H1 (cell line): Measurements from ENCODE around the gene C14orf93. TPM values are rescaled to one million over a fixed set of nuclear protein-coding genes. Genes with fewer than 3 reads are reported as not detected.

Source experiments
- CTCF ChIA-PET: fragments of 300-600 bp; sonication (Branson Sonifier 250); formaldehyde crosslinking; loops from one replicate; lab custom pipeline; 2021; ENCODE audit not compliant: partially characterized antibody; lab: Charles Lee
- POLR2A ChIA-PET: fragments of 300-600 bp; sonication (Branson Sonifier 250); formaldehyde crosslinking; loops from one replicate; lab custom pipeline; 2021; ENCODE audit warnings: inconsistent platforms; ENCODE audit not compliant: partially characterized antibody; lab: Charles Lee
- DNase-seq, 2 experiments: peaks; one replicate each; pipeline versions ENCODE4 v3.0.0 to v3.0.0-alpha.2; 2010 to 2022; ENCODE audit warnings: low spot score in 2 of 2, low read depth in 1 of 2, mixed read lengths in 1 of 2
- FAIRE-seq: peaks from 2 replicates; lab custom pipeline; 2011; peaks lifted over from hg19 to GRCh38; lab: Jason Lieb, UNC
- H2AFZ ChIP-seq: 2 replicates; pipeline ENCODE4 v1.8.1; 2012; ENCODE audit warnings: low read length, inconsistent platforms
- H2AK5ac ChIP-seq: 2 replicates; pipeline ENCODE4 v1.6.1; 2013; ENCODE audit warnings: low read depth, low read length
- H2BK120ac ChIP-seq: replicated peaks from 2 replicates; pipeline ENCODE3; 2013; ENCODE audit warnings: low read depth, low read length, inconsistent platforms
- H2BK12ac ChIP-seq: 2 replicates; pipeline ENCODE4 v1.6.1; 2013; ENCODE audit warnings: low read depth, low read length
- H2BK15ac ChIP-seq: 2 replicates; pipeline ENCODE4 v1.6.1; 2013; ENCODE audit warnings: low read length
- H2BK20ac ChIP-seq: 2 replicates; pipeline ENCODE4 v1.6.1; 2013; ENCODE audit warnings: low read length
- H2BK5ac ChIP-seq: 2 replicates; pipeline ENCODE4 v1.6.1; 2013; ENCODE audit warnings: low read depth, low read length
- H3K14ac ChIP-seq: 2 replicates; pipeline ENCODE4 v1.6.1; 2013; ENCODE audit warnings: inconsistent platforms; ENCODE audit not compliant: insufficient read length
- H3K18ac ChIP-seq: 2 replicates; pipeline ENCODE4 v1.6.1; 2013; ENCODE audit warnings: low read length; ENCODE audit errors: extremely low read depth
- H3K23ac ChIP-seq: 2 replicates; pipeline ENCODE4 v1.6.1; 2013; ENCODE audit warnings: inconsistent platforms; ENCODE audit not compliant: insufficient read length
- H3K23me2 ChIP-seq: 2 replicates; pipeline ENCODE4 v1.6.1; 2013; ENCODE audit warnings: low read depth, low read length
- H3K27ac ChIP-seq: 2 replicates; pipeline ENCODE4 v1.6.1; 2011; ENCODE audit warnings: low read depth, low read length, inconsistent platforms
- H3K27me3 ChIP-seq, 4 experiments: replicated peaks in 1 of 4; 1 replicate in 1 of 4; 2 replicates in 3 of 4; pipeline versions ENCODE4 v1.6.1 to v1.8.1; 2011 to 2013; ENCODE audit warnings: low read length in 3 of 4, mild to moderate bottlenecking in 3 of 4, inconsistent platforms in 2 of 4, mixed read lengths in 2 of 4, moderate library complexity in 1 of 4; ENCODE audit not compliant: control insufficient read depth in 3 of 4, insufficient read depth in 3 of 4; ENCODE audit errors: extremely low read depth in 1 of 4
- H3K36me3 ChIP-seq, 4 experiments: 2 replicates each; pipeline versions ENCODE4 v1.6.1 to v1.8.1; 2011 to 2013; ENCODE audit warnings: mild to moderate bottlenecking in 4 of 4, low read length in 3 of 4, moderate library complexity in 2 of 4, control low read depth in 1 of 4, inconsistent platforms in 1 of 4; ENCODE audit not compliant: insufficient read depth in 4 of 4, control insufficient read depth in 2 of 4
- H3K4ac ChIP-seq: replicated peaks from 2 replicates; pipeline ENCODE3; 2013; ENCODE audit warnings: low read length, low read depth, mixed read lengths, inconsistent platforms; ENCODE audit not compliant: insufficient read length
- H3K4me1 ChIP-seq, 4 experiments: replicated peaks in 1 of 4; 1 replicate in 1 of 4; 2 replicates in 3 of 4; pipeline versions ENCODE4 v1.6.1 to v1.8.1; 2011 to 2013; ENCODE audit warnings: low read length in 3 of 4, inconsistent platforms in 2 of 4, mixed read lengths in 1 of 4; ENCODE audit not compliant: insufficient read depth in 4 of 4, control insufficient read depth in 3 of 4
- H3K4me2 ChIP-seq, 2 experiments: 2 replicates each; pipeline versions ENCODE4 v1.6.1 to v1.8.1; 2011 to 2013; ENCODE audit warnings: low read depth in 2 of 2, low read length in 2 of 2, control low read depth in 1 of 2, inconsistent platforms in 1 of 2, mild to moderate bottlenecking in 1 of 2; ENCODE audit not compliant: insufficient read depth in 1 of 2
- H3K4me3 ChIP-seq, 4 experiments: fragments of 200-600, 300-600 bp in 1 of 4; sonication (generic), shearing (Covaris generic), sonication (Bioruptor Twin) in 1 of 4; 2 replicates each; pipeline versions ENCODE4 v1.5.1 to v1.8.1; 2011 to 2016; ENCODE audit warnings: low read length in 4 of 4, low read depth in 3 of 4, control low read depth in 2 of 4, inconsistent platforms in 2 of 4, mild to moderate bottlenecking in 2 of 4, mixed read lengths in 1 of 4, moderate library complexity in 1 of 4; ENCODE audit not compliant: insufficient read depth in 2 of 4; ENCODE audit errors: extremely low read depth in 1 of 4
- H3K56ac ChIP-seq: replicated peaks from 2 replicates; pipeline ENCODE3; 2013; ENCODE audit warnings: low read depth, mild to moderate bottlenecking, mixed read lengths, low read length, inconsistent platforms; ENCODE audit not compliant: insufficient read length
- H3K79me1 ChIP-seq: 2 replicates; pipeline ENCODE4 v1.6.1; 2013; ENCODE audit warnings: low read depth, low read length, control low read depth
- H3K79me2 ChIP-seq, 2 experiments: 2 replicates each; pipeline versions ENCODE4 v1.6.1 to v1.8.1; 2012 to 2013; ENCODE audit warnings: low read length in 2 of 2, mild to moderate bottlenecking in 2 of 2, inconsistent platforms in 1 of 2; ENCODE audit not compliant: insufficient read depth in 2 of 2, control insufficient read depth in 1 of 2
- H3K9ac ChIP-seq, 4 experiments: replicated peaks in 1 of 4; 1 replicate in 1 of 4; 2 replicates in 3 of 4; pipeline versions ENCODE4 v1.6.1 to v1.8.1; 2011 to 2013; ENCODE audit warnings: low read depth in 3 of 4, low read length in 3 of 4, control low read depth in 2 of 4, mild to moderate bottlenecking in 2 of 4, moderate library complexity in 2 of 4, inconsistent platforms in 1 of 4; ENCODE audit errors: extremely low read depth in 1 of 4
- H3K9me3 ChIP-seq, 2 experiments: 2 replicates each; pipeline versions ENCODE4 v1.6.1 to v1.8.1; 2012 to 2013; ENCODE audit warnings: mild to moderate bottlenecking in 2 of 2, moderate library complexity in 2 of 2, control low read depth in 1 of 2, inconsistent platforms in 1 of 2, low read depth in 1 of 2, low read length in 1 of 2, mixed read lengths in 1 of 2; ENCODE audit not compliant: insufficient read depth in 2 of 2
- H4K20me1 ChIP-seq, 2 experiments: replicated peaks in 1 of 2; 2 replicates each; pipeline versions ENCODE3 to v1.8.1; 2011 to 2013; ENCODE audit warnings: inconsistent platforms in 2 of 2, low read length in 2 of 2, mild to moderate bottlenecking in 1 of 2; ENCODE audit not compliant: insufficient read depth in 2 of 2, control insufficient read depth in 1 of 2
- H4K5ac ChIP-seq: 2 replicates; pipeline ENCODE4 v1.6.1; 2013; ENCODE audit warnings: low read length, low read depth, mixed read lengths, inconsistent platforms; ENCODE audit not compliant: insufficient read length
- H4K8ac ChIP-seq: 2 replicates; pipeline ENCODE4 v1.8.0; 2013; ENCODE audit warnings: mild to moderate bottlenecking, moderate library complexity, low read length, inconsistent platforms; ENCODE audit not compliant: insufficient read depth; ENCODE audit errors: extremely low read depth
- H4K91ac ChIP-seq: replicated peaks from 2 replicates; pipeline ENCODE3; 2013; ENCODE audit warnings: low read length, mixed read lengths, inconsistent platforms; ENCODE audit not compliant: insufficient read length
- CBX5 ChIP-seq: fragments of 300-800, 300-1000 bp; sonication (generic); IDR thresholded peaks from 2 replicates; pipeline ENCODE4 v1.7.1; 2016; ENCODE audit warnings: antibody characterized with exemption, low read length, low read depth
- HDAC6 ChIP-seq: IDR thresholded peaks from one replicate; pipeline ENCODE4 v1.7.1; 2012; ENCODE audit warnings: low read depth, mild to moderate bottlenecking, inconsistent platforms, low read length, moderate library complexity
- TCF12 ChIP-seq: IDR thresholded peaks from 2 replicates; pipeline ENCODE4 v1.6.1; 2011; ENCODE audit warnings: low read depth, mild to moderate bottlenecking, low read length
- WGBS, 2 experiments: shearing (Covaris generic) in 1 of 2; methylation state at CpG; one replicate each; pipeline versions ENCODE4 v1.1.6 to v1.1.7; 2013 to 2015; ENCODE audit warnings: low lambda C conversion rate in 2 of 2, mixed read lengths in 2 of 2, inconsistent platforms in 1 of 2, low coverage in 1 of 2, missing lambda C conversion rate in 1 of 2; ENCODE audit not compliant: insufficient replicate concordance in 2 of 2, insufficient coverage in 1 of 2, insufficient read length in 1 of 2; ENCODE audit errors: extremely low coverage in 1 of 2, missing lambda C conversion rate in 1 of 2; 5-methylcytosine and 5-hydroxymethylcytosine counted together
- polyA plus RNA-seq, 7 experiments: library from polyadenylated mRNA; depleted of rRNA in 3 of 7; stranded (reverse) in 5 of 7; unstranded in 2 of 7; fragments of >200 nt in 5 of 7; fragments of 200-250 nt in 2 of 7; gene quantifications; 1 replicate in 5 of 7; 2 replicates in 1 of 7; 4 replicates in 1 of 7; pipeline versions ENCODE4 v1.2.1 to v1.2.3, GENCODE V29; 2011 to 2013; ENCODE audit warnings: missing spikeins in 2 of 7, mixed read lengths in 2 of 7
- total RNA-seq: library from RNA; stranded (reverse); fragmentation: NEBNext Ultra II Directional; extraction: Animal tissue kit (Norgen Biotek cat#: 25700); gene quantifications from 2 replicates; pipeline ENCODE4 v1.2.1, GENCODE V29; 2021

The C14orf93 gene
- total and polyA plus RNA-seq, 2 of the 8 experiments (the other 6 are each of a cell fraction or from before 2014, with no cell fraction given): 7.8 to 8.2 TPM

- no peak overlapping the region for H3K27ac ChIP-seq
- H4K20me1 ChIP-seq: peaks cover 0 to 3% of the 10 kb centered on the region in 2 experiments
- H4K8ac ChIP-seq: no peak overlapping the region
- H2AFZ ChIP-seq: no peak overlapping the region
- H3K56ac ChIP-seq: no peak overlapping the region
- 88% methylated on average over 9 of the region's 9 CpGs; no CpG with 5 or more reads in 1 of the 2 experiments for WGBS, 2 experiments
- TF ChIP-seq TCF12 (no peak), CBX5 (no peak), HDAC6 (no peak)
- ChIA-PET POLR2A (interaction anchor here (0.7 to 11.2 kb wide), 6 partner anchors 9 to 27 kb away, joined by 3 to 99 read pairs (median 6); partner anchors contain the start of gene PSMB5), CTCF (interaction anchor here (1.0 to 11.9 kb wide), 7 partner anchors 9 to 47 kb away, joined by 3 to 103 read pairs (median 5); partner anchors contain the start of genes AJUBA and PSMB11)
- peaks cover 0 to 3% (median under 1%) of the 10 kb centered on the region in 4 experiments; a peak in 1 of 7 replicates for H3K4me1 ChIP-seq
- no peak overlapping the region for H2AK5ac ChIP-seq
- no peaks in the 10 kb centered on the region for H3K27me3 ChIP-seq
- no peak overlapping the region for H3K4ac ChIP-seq
- H4K91ac ChIP-seq: no peak overlapping the region
- H3K4me3 ChIP-seq: no peak overlapping the region
- H3K9ac ChIP-seq: no peak overlapping the region
- H3K79me1 ChIP-seq: no peaks in the 10 kb centered on the region
- FAIRE-seq: no peak
- no peak overlapping the region for H2BK12ac ChIP-seq
- H3K14ac ChIP-seq: no peak overlapping the region
- no peak overlapping the region for H3K23ac ChIP-seq
- no peak overlapping the region for H2BK120ac ChIP-seq
- no peak overlapping the region for H3K4me2 ChIP-seq
- H2BK5ac ChIP-seq: no peak overlapping the region
- no peak overlapping the region for H4K5ac ChIP-seq
- peaks cover 3 to 15% (median 9%) of the 10 kb centered on the region in 4 experiments; a peak in 6 of 8 replicates for H3K36me3 ChIP-seq
- no peaks in the 10 kb centered on the region; the same call in 1 of the 2 replicates for H3K23me2 ChIP-seq
- H2BK15ac ChIP-seq: no peak overlapping the region
- no peaks in the 10 kb centered on the region for H3K9me3 ChIP-seq
- no peak overlapping the region for H3K18ac ChIP-seq
- H3K79me2 ChIP-seq: no peaks in the 10 kb centered on the region
- H2BK20ac ChIP-seq: no peak overlapping the region
- no peak for DNase-seq
Observed at GRCh38 chr14:23021434-23021833, 11.5 kb upstream of the C14orf93 start.
